G401.6 (cell line): ENCODE results near the gene HSPB6.

Experiments
- FAIRE-seq: peaks from 2 replicates; lab custom pipeline; 2012; peaks lifted over from hg19 to GRCh38; lab: Jason Lieb, UNC

The HSPB6 gene

GRCh38 chr19:35714601-35715354 is 42.1 kb downstream of the HSPB6 start:
- FAIRE-seq, result no peak

GRCh38 chr19:35713904-35714495 is 42.8 kb downstream of the HSPB6 start:
- no peak for FAIRE-seq

GRCh38 chr19:35713506-35713850 is 43.4 kb downstream of the HSPB6 start:
- FAIRE-seq, result no peak

- no peak for FAIRE-seq
These were observed 44.0 kb downstream of the HSPB6 start for GRCh38 chr19:35712567-35713505.

GRCh38 chr19:35710784-35711723 is 45.8 kb downstream of the HSPB6 start:
- FAIRE-seq, result no peak

- no peak for FAIRE-seq
These were observed 48.4 kb downstream of the HSPB6 start for GRCh38 chr19:35708391-35708790.
